CD4-positive, alpha-beta T cell treated with Interleukin-4 for 1 hour (primary cell): ENCODE data around the gene TRMT2A.

Experiments used
- DNase-seq, 2 donors: peaks; one replicate each; pipeline ENCODE4 v3.0.0-alpha.2; 2020 to 2022

Gene TRMT2A

DNA sequence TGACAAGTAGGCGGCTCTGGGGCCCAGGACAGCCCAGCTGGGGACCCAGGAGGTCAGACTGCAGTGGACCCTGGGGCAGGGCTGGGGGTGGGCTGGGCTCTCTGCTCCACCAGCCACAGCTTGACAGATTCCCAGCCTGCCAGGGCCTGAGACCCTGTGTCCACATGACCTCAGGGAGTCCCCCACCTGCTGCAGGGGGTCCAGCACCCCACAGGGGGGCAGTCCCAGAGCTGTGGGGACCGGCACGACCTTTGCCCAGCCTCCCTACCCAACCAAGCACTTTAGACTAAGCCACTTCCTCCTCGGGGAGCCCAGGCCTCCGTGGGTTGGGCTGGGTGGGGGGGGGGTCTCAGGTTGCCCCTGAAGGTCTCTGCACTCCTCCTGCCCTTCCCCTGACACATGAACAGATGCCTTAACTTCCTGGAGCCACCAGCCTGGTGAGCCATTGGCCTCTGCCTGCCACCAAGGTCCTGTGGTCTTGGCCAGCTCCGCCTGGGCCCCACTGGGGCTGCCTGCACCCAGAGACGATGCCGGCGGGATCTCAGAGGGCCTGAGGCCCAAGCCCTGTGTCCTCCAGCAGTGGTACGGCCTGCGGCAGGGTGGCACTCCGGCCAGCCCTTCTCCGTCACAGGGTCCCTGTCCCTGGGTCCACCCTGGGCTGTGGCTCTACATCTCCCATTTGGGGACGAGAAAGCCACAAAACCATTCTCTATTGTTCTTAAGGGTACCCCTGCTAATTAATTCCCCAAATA lies 30.4 kb upstream of the TRMT2A start:
- DNase-seq, result no peak

DNA sequence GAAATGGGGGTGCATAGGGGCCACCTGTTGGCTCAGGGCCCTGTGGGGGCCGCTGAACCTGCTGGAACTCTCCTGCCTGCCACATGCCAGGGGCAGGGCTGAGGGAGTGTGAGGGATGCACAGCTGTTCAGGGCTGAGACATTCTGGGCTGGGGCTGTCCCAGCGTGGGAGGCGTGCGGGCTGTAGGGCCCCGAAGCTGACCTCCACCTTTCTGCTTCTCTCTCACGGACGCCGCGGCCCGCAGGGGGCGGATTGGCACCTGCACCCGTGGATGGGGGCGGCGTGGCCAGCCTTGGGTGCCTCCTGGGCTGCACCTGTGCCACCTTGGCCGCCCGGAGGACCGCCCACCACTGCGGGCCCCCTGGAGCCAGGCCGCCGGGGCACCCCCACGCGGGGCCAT lies 29.8 kb upstream of the TRMT2A start:
- DNase-seq, result no peak

DNA sequence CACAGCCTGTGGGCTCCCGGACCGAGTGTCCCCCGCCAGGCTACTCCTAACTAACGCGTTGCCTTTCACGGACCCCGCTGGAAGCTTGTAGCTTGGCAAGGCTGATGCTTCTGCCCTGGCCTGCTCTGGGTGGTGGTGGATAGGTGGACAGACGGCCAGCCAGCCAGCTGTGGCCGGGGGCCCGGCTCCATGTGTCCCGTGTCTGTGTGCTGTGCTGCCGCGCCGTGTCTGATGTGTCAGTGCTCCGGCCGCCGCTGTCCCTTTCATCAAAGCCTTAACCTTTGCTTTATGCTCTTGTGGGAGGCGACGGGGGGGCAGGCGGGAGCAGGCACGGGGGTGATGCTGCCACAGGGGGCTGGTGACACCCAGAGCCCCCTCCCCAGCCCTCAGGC lies 28.8 kb upstream of the TRMT2A start:
- no peak for DNase-seq

DNA sequence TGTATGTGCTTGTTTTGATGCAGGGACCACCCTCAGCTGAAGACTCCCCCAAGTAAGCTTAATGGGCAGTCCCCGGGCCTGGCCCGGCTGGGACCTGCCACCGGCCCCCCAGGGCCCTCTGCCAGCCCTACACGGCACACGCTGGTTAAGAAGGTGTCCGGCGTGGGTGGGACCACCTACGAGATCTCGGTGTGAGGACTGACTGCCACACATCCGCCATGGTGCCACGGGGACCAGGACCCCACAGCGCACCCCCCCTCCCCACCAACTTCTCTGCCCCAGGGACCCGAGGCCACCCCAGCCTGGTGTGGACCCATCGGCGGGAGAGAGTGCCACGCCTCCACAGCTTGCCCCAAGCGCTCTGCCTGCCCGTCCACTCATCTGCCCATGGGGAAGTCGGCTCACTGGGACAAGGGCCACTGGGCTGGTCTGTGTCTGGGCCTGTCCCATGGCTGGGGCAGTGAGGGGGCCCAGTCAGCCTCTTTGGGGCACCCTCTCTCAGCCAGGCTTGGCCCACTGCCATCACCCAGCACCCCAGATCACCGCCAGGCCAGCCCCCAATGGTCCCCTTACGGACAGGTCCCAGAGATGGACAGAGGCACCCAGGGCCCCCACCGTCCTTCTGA lies 28.3 kb upstream of the TRMT2A start:
- DNase-seq, result no peak

DNA sequence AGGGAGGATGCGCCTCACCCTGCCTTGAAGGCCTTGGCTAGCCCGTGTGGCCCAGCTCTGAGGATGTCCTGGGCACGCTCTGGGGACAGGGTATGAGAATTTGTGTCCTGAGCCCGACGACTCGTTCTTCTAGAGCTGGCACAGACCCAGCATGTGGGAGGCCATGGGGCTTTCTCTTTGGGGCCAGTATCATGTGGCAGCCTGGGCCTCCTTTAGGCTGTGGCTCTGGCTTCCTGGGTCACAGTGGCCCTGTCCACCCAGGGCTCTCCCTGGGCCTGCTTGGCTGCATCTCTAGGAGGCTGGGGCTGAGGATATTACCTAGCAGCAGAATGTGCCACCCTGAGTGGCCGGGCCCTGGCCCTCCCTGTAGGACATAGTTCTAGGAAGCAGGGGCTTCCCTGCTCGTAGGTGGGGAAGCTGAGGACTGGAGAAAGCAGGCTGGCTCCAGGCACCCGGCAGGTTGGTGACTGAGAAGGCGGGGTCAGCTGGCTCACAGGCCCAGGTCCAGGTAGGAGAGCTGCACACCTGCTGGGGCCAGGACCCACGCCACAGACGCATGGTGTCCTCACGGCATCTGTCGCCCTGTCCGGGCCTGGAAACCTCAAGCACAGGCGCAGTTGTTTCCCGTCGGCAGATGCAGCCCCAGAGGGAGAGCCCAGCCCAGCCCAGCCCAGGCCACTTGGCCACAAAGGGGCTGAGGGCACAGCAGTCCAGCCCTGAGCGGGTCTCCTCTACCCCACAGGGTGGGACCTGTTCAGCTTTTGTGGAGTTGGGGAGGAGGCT lies 27.0 kb upstream of the TRMT2A start:
- DNase-seq, result no peak

DNA sequence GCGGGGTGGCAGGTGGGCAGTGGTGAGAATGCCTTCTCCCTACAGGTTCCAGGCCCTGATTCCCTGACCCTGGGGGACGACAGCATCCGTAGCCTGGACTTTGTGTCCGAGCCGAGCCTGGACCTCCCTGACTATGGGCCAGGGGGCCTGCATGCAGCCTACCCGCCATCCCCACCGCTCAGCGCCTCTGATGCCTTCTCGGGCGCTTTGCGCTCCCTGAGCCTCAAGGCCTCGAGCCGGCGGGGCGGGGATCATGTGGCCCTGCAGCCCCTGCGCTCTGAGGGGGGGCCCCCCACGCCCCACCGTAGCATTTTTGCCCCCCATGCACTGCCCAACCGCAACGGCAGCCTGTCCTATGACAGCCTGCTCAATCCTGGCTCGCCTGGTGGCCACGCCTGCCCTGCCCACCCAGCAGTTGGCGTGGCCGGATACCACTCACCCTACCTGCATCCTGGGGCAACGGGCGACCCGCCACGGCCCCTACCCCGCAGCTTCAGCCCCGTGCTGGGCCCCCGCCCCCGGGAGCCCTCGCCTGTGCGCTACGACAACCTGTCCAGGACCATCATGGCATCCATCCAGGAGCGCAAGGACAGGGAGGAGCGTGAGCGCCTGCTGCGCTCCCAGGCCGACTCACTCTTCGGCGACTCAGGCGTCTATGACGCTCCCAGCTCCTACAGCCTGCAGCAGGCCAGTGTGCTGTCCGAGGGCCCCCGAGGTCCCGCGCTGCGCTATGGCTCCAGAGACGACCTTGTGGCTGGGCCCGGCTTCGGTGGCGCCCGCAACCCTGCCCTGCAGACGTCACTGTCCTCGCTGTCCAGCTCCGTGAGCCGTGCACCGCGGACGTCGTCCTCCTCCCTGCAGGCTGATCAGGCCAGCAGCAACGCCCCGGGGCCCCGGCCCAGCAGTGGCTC lies 25.9 kb upstream of the TRMT2A start:
- DNase-seq, result no peak

DNA sequence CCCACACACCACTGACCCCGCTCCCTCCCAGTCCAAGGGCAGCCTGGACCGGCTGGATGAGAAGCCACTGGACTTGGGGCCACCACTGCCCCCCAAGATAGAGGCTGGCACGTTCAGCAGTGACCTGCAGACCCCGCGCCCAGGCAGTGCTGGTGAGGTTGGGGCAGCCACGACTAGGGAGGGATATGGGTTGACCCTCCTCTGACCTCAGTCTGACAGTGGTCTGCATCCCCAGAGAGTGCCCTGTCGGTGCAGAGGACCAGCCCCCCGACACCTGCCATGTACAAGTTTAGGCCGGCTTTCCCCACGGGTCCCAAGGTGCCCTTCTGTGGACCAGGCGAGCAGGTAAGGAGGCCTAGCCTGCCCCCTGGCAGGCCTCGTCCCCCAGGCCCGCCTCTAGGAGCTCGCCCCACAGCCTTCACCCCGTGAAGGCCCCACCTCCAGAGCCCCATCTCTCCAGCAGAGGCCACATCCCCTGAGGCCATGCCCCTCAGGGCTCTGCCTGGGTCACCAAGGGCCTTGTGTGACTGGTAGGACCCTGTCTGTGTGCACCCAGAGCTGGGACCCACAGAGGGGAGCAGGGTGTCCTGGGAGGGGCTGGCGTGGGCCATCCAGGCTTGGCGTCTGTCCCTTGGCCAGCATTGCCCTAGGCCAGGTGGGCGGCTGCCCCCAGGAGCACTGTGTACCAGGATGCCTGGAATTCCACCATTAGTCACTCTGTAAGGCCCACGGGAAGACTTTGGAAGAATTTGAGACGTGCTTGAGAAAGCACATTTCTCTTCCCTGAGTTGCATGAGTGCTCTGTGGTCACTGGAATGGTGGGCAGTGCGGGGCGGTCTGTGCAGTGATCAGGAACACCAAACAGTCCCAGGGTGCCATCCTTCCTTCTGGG lies 24.4 kb upstream of the TRMT2A start:
- no peak for DNase-seq

DNA sequence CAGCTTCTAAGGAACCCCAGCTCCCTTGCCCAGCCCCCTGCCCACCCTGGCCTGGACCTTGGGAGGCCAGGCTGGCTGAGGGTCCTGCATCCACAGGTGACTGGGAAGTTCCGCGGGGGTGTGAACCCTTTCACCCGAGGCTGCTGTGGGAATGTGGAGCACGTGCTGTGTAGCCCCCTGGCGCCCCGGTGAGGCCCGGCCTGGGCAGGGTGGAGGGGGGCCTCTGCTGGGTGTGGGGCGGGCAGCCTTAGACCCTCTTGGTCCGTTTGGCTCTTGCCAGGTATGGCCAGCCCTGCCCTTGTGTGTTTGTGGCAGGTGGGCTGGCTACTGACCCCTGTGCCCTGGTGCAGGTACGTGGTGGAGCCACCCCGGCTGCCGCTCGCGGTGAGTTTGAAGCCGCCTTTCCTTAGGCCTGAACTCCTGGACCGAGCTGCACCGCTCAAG lies 23.5 kb upstream of the TRMT2A start:
- no peak for DNase-seq

DNA sequence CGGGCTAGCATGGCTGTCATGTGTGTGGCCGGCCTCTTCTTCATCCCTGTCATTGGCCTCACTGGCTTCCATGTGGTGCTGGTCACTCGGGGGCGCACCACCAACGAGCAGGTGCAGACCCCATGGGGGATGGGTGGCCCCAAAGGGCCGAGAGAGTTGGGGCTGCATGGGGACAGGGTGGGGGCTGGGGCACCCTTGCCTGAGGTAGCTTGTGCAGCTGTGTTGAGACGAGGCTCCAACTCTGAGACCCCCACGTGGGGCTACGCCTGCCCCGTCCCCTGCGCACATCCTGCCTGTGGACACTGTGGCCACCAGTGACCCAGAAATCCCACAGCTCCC lies 23.1 kb upstream of the TRMT2A start:
- no peak for DNase-seq

DNA sequence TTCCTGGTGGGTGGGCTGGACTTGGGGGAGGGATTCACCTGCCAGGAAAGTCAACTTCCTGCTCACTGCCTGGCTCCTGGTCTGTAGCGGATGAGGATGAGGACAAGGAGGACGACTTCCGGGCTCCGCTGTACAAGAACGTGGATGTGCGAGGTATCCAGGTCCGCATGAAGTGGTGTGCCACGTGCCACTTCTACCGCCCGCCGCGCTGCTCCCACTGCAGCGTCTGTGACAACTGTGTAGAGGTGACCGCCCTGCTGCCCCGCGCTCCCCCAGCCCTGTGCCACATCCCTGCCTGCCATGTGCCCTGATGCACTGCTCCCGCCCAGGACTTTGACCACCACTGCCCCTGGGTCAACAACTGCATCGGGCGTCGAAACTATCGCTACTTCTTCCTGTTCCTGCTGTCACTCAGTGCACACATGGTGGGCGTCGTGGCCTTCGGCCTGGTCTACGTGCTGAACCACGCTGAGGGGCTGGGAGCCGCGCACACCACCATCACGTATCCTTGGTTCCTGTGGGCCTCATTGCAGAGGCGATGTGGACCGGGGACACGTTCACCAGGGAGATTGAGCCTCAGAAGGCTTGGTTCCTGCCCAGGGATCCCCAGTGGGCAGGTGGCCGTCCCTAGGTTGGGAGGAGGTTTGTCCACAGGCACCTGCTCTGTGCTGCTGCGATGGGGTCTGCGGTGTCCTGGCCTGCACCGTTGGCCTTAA lies 22.5 kb upstream of the TRMT2A start:
- no peak for DNase-seq

DNA sequence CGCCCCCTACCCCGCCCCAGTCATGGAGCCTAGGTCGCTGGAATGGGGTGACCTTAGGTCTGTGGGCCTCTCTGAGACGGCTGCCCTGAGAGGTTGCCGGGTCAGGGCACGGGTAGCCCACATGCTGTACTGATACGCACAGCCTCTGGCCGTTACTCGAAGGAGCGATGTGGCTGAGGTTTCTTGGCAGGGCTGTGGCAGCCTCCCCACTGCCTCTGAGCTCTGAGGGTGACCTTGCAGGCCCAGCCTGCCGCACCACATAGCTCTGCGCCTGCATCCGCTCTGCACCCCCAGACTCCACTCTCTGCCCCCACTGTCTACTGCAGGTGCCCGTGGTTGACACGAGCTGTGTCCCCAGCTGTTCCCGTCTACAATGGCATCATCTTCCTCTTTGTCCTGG lies 21.8 kb upstream of the TRMT2A start:
- DNase-seq, result no peak

DNA sequence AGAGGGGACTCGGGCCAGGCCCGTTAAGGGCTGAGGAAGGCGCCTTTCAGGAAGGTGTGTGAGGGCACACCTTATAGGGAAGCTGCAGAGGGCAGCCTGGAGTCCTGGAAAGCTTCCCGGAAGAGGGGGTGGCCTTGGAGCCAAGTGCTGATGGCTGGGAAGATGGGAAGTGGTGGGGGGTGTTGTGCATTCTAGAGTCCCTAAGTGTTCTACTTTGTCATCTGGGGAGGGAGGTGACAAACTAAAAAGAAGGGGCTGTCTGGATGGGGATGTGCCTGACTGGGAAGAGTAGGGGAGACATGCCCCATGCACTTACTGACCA lies 21.4 kb upstream of the TRMT2A start:
- DNase-seq, result no peak

DNA sequence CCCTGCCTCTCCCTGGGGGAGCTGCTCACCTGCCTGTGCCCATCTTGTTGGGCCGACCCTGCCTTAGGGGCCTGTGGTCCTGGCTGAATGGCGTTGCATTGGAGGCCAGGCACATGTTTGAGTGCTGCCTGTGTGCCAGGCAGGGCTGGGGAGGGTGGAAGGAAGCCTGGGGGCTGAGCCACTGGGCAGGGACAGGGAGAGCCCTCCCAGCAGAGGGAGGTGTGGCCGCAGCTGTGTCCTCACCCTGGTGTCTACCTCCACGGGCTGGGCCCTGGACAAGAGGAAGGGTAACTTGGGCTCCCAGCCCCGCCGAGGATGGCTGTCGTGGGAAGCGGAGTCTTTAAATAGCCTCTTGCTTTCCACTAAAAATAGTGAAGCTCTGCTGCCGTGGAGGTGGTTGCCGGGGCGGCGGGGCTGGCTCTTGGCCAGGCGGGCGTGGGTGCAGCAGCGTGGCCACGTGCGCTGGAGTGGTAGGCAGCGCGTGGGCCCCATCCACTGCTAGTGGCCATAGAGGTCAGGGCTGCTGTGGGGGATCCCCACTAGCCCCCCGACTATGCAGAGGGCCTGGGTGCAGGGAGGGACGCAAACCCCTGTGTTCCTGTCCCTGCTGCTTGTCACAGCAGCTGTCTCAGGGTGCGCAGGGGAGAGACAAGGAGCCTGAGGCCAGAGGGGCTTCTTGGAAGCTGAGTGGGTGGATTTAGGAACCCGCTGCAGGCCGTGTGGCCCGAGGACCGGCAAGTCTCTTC lies 20.8 kb upstream of the TRMT2A start:
- no peak for DNase-seq

DNA sequence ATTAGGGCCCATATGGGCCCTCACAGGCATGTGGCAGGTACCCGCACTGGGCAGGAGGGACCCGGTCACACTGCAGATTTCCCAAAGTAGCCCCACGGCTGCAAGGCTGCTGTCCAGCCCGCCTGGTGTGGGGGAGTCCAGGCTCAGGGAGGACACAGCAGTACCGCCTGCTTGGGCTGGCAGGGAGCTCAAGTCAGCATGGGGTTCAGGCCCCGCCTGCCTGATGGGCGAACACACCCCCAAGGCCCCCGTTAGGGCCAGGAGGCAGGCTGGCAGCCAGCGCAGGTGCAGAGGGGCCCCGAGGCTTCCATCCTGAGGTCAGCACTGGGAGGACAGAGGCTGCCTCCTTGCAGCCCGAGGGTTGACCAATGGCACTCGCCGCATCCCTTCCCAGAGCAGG lies 20.1 kb upstream of the TRMT2A start:
- no peak for DNase-seq

DNA sequence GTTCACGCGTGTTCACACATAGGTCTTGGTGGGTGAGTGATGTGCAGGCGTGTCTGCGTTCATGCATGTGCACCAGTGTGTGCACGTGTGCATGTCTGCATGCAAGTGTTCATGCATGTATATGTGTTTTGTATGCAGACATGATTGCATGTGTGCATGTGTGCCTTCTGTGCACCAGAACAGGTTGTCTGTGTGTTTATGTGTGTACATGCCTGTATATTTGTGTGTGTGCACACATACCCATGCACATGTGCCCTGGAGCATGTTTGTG lies 19.5 kb upstream of the TRMT2A start:
- no peak for DNase-seq

DNA sequence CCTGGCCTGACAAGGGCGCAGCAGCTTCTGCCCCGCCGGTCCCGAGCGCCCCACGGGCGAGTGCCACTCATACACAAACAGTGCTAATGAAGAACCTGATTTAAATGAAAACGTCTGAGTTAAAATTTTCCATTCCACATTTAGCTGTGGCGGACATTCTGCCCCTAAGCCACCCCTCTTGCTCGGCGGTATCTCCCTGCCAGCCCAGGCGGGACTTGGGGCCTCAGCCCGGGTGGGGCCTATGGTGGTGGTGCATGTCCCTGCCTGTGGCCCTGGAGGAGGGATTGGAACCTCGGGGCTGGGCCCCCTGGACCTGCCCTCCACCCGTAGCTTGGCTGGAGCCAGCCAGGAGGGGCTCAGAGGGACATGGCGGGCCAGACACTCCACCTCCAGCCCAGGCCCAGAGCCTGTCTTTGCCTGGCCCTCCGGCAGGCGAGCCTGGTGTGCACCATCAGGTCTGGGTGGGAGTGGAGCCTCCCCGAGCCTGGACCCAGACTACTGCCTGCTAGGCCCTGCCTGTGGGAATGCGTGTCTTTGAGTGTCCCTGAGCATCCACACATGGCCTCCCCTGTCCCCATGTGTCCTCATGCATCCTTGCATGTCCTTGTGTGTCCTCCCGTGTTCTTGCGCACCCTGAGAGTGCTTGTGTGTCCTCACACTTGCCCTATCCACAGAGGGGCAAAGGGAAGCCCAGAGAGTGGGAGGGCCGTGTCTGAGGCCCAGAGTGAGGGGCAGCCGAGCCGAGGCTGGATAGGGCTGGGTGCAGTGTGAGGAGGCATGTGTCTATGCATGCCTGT lies 19.0 kb upstream of the TRMT2A start:
- DNase-seq, result no peak

DNA sequence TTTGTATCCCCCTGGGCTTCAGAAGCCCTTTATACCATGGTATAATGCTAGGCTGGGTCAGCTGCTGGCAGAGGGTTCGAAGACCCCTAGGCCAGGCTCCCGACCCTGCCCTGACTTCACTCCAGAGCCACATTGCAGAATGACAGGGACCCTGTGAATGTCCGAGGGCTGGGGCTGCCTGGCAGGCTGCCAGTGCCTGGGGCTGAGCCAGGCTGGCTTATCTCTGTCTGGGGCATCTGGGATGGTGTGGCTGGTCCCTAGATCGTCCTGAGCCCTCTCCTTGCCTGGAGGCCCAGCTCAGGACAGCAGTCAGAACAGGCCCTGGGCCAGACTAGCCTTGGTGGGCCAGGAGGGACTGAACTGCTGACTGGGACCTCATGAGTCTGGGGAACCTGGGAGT lies 18.2 kb upstream of the TRMT2A start:
- no peak for DNase-seq

DNA sequence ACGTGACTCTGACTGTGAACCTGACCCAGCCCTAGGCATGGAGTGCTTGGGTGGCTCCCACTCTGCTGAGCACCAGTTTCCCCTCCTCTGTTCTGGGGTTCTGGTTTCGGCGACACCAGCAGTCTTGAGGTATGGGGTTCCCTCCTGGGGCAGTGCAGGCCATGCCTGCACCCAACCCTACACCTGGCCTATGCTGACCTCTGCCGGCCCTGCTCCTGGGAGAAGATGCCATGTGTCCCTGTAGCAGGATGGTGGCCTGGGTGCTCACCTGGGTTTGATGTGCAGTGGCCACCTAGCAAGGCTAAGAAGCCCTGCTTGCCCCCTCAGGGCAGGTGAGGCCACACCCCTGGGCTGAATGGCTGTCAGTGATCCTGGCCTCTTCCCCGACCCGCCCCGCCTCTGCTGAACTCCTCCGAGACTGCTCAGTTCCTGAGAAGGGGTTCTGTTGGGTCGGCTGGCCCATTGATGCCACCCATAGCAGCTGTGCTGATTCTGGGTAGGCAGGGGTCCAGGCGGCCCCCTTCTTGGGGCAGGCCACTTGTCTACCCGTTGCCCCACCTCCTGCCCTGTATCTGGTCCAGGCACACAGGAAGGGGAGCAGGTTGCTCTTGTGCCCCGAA lies 17.0 kb upstream of the TRMT2A start:
- no peak for DNase-seq

DNA sequence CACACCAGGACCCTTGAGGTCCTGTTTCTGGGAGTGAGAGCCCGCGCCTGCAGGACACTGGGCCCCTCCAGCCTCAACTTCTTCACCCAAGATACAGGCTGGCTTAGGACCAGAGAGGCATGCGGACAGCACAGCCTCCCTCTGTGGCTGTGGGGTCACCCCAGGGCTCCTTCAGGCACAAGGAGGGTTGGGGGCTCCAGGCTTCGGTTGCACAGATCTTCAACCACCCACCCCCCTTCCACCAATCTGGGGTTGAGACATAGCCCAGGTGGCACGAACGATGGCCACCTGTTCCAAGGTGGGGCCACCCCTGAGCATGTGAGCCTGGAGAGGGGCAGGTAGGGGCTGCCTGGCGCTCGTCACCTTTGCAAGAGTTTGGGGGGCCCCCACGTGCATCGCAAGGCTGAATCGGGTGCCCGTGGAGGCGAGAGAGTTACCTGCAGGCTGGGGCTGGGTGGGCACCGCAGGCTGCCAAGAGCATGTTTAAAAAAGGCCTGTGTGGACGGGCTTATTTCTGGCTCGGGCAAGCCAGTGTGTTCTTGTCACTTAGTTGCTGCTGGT lies 15.7 kb upstream of the TRMT2A start:
- DNase-seq, result no peak
